ENCODE data around the gene GRAMD4. TPM values are rescaled to one million over a fixed set of nuclear protein-coding genes. Genes with fewer than 3 reads are reported as not detected.

GRAMD4 gene
- total RNA-seq, 1 experiment from 2014 or later = 19.8 TPM

DNA sequence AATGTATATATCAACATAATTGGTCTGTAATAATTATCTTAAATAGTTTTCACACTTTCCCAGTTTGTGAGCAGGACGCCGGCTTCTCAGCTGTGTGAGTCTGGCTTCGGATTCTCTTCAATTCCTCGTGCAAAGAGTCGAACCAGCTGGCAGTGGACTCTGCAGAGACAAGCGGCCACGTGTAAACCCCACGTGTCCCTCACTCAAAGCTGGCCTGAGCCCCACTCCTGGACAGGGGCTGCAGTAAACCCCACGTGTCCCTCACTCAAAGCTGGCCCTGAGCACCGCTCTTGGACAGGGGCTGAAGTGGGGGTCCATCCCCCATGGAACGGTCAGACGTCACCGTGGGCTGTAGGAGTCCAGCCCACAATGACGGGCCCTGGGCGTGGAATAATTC lies 66.9 kb downstream of the GRAMD4 start:
- TF ChIP-seq, protein P1, sequence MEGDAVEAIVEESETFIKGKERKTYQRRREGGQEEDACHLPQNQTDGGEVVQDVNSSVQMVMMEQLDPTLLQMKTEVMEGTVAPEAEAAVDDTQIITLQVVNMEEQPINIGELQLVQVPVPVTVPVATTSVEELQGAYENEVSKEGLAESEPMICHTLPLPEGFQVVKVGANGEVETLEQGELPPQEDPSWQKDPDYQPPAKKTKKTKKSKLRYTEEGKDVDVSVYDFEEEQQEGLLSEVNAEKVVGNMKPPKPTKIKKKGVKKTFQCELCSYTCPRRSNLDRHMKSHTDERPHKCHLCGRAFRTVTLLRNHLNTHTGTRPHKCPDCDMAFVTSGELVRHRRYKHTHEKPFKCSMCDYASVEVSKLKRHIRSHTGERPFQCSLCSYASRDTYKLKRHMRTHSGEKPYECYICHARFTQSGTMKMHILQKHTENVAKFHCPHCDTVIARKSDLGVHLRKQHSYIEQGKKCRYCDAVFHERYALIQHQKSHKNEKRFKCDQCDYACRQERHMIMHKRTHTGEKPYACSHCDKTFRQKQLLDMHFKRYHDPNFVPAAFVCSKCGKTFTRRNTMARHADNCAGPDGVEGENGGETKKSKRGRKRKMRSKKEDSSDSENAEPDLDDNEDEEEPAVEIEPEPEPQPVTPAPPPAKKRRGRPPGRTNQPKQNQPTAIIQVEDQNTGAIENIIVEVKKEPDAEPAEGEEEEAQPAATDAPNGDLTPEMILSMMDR (conservative IDR thresholded peaks at IDR 0.05) = no peak
- Histone ChIP-seq H3K9me3 (ENCODE audit: control insufficient read depth, low read depth, low read length) (no peaks in the 10 kb centered on the region), H4K8ac (replicated peaks; ENCODE audit: insufficient read length, low read depth, low read length) (no peak overlapping the region), H3K56ac (ENCODE audit: insufficient read length, low read depth, low read length) (no peak overlapping the region), H4K91ac (ENCODE audit: insufficient read length, low read depth, low read length) (no peak overlapping the region), H3K23me2 (ENCODE audit: insufficient read length, low read depth, low read length, poor library complexity, severe bottlenecking) (no peaks in the 10 kb centered on the region), H2BK20ac (ENCODE audit: low read depth, low read length, poor library complexity, severe bottlenecking) (no peak overlapping the region), H3K4ac (ENCODE audit: low read depth, low read length) (no peak overlapping the region), H3K79me2 (ENCODE audit: insufficient read depth, low read length) (no peaks in the 10 kb centered on the region), H3T11ph (ENCODE audit: low read length) (no peak overlapping the region), H2BK120ac (ENCODE audit: low read depth, low read length, poor library complexity, severe bottlenecking) (no peak overlapping the region), H3K4me2 (ENCODE audit: insufficient read depth, insufficient read length, low read length) (no peak overlapping the region), H3K79me1 (ENCODE audit: insufficient read depth, low read depth, low read length, poor library complexity, severe bottlenecking) (no peaks in the 10 kb centered on the region), H2BK15ac (ENCODE audit: low read depth, low read length) (no peak overlapping the region), H3K14ac (ENCODE audit: insufficient read depth, low read length) (no peak overlapping the region), H2AK5ac (ENCODE audit: insufficient read length, low read length) (no peak overlapping the region), H3K23ac (ENCODE audit: insufficient read length, low read depth, low read length) (no peak overlapping the region), H3K9ac (ENCODE audit: extremely low read depth, insufficient read length, low read length) (no peak overlapping the region), H3K18ac (ENCODE audit: insufficient read length, low read depth, low read length) (no peak overlapping the region), H2BK12ac (ENCODE audit: insufficient read length, low read depth, low read length) (no peak overlapping the region), H4K20me1 (ENCODE audit: control insufficient read depth, insufficient read depth, insufficient read length) (no peaks in the 10 kb centered on the region), H3K27ac (ENCODE audit: insufficient read length, low read depth, low read length) (no peak overlapping the region), H3K4me1 (ENCODE audit: insufficient read depth, low read length) (no peaks in the 10 kb centered on the region; the same call in 1 of the 2 replicates), H2AFZ (ENCODE audit: low read length) (no peak overlapping the region), H4K5ac (ENCODE audit: insufficient read length, low read depth, low read length) (no peak overlapping the region), H2BK5ac (ENCODE audit: insufficient read length, low read length) (no peak overlapping the region), H3K27me3 (ENCODE audit: insufficient read depth, low read length) (no peaks in the 10 kb centered on the region)
- H3K9me3 Mint-ChIP-seq = no peaks in the 10 kb centered on the region
- no peak for DNase-seq
- H3K36me3 Mint-ChIP-seq (ENCODE audit: insufficient read depth in 1 of 3, low read depth in 3 of 3) = peaks cover 9 to 50% (median 48%) of the 10 kb centered on the region in 3 experiments; a peak in 6 of 7 replicates
- peaks cover 3 to 8% of the 10 kb centered on the region in 2 experiments; a peak in 2 of 4 replicates for H3K4me1 Mint-ChIP-seq
- WGBS (ENCODE audit: extremely low coverage, insufficient read length, low lambda C conversion rate) = no CpG with 5 or more reads among the region's 15 CpGs
- no peak overlapping the region for H3K27ac Mint-ChIP-seq
- no peak overlapping the region for H3K4me3 Mint-ChIP-seq
- H3K27me3 Mint-ChIP-seq (ENCODE audit: low read depth) = no peaks in the 10 kb centered on the region

Data from H9 (cell line).